C4-2B (cell line): ENCODE data around the gene PXN.

Experiments used
- H3K27ac ChIP-seq: fragments of 450-650 bp; 2 replicates; pipeline ENCODE4 v1.5.1; 2017
- ZFX ChIP-seq: fragments of 450-650 bp; IDR thresholded peaks from 2 replicates; pipeline ENCODE4 v1.6.1; 2017
- TF ChIP-seq, protein P1 (sequence below): fragments of 450-650 bp; conservative IDR thresholded peaks from 2 replicates; pipeline ENCODE4 v1.5.1; 2017; ENCODE audit warnings: mild to moderate bottlenecking

Gene PXN

DNA sequence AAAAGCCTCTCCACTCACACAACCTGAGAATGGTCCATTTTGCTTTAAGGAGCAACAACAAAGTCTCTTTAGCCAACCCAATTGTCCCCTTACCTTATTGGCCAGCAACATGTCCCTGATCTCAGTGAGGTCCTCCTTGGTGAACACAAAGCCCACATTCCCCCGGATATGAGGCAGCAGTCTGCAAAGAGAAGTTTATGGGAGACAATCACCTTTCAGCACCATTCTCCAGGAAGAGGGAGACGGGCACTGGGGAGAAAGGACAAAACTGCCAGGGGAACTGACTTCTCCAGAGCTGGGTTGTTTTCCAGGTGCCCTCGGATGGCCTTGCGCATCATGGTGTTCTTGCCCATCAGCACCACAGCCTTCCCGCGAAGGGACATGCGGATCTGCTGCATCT lies 66.5 kb downstream of the PXN start:
- peak overlapping the region; percentile 54 for H3K27ac ChIP-seq
- TF ChIP-seq, protein P1, sequence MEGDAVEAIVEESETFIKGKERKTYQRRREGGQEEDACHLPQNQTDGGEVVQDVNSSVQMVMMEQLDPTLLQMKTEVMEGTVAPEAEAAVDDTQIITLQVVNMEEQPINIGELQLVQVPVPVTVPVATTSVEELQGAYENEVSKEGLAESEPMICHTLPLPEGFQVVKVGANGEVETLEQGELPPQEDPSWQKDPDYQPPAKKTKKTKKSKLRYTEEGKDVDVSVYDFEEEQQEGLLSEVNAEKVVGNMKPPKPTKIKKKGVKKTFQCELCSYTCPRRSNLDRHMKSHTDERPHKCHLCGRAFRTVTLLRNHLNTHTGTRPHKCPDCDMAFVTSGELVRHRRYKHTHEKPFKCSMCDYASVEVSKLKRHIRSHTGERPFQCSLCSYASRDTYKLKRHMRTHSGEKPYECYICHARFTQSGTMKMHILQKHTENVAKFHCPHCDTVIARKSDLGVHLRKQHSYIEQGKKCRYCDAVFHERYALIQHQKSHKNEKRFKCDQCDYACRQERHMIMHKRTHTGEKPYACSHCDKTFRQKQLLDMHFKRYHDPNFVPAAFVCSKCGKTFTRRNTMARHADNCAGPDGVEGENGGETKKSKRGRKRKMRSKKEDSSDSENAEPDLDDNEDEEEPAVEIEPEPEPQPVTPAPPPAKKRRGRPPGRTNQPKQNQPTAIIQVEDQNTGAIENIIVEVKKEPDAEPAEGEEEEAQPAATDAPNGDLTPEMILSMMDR = no peak
- no peak for TF ChIP-seq ZFX

DNA sequence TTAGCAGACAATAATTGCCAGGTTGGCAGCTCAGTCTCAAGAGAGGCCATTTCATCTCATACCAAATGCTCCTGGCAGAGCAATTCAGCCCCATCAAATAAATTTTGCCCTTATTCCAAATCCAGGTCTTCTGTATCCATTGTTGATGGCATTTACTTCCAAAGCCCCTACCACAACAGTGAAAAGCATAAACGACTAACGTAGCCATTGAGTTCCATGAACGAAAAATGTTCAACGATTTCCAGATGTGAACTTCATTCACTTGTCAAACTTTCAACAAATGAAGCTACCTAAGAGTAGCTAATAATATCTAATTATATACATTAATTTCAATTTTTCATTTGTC lies 68.0 kb downstream of the PXN start:
- H3K27ac ChIP-seq = peak overlapping the region; percentile 12; the same call in 1 of the 2 replicates

DNA sequence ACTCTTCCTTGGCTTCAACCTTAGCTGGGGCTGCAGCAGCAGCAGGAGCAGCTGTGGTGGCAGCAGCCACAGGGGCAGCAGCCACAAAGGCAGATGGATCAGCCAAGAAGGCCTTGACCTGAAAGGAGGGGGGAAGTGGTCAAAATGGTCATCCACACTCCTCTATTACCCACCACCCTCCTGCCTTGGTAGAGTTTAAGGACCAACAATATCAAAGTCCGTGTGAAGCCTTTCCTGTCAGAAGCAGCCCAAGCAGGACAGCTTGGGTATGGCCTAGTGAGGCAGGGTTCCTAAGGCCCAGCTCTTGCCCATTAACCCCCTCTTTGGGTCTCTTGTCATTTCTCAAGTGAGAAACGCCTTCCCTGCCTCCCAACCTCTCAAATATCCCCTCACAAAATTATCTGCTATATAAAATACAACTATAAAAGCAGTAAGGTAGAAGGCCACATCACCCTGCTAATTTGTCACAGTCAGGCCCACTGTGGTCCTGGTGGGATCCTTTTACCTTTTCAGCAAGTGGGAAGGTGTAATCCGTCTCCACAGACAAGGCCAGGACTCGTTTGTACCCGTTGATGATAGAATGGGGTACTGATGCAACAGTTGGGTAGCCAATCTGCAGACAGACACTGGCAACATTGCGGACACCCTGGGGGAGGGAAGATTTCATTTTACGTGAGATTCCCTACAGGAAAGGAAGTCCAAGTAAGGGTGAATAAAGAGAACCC lies 68.6 kb downstream of the PXN start:
- H3K27ac ChIP-seq = peak overlapping the region; percentile 12; the same call in 1 of the 2 replicates

More for the DNA sequence above, 68.0 kb downstream of the PXN start:
- TF ChIP-seq, protein P1 = no peak
- no peak for TF ChIP-seq ZFX

DNA sequence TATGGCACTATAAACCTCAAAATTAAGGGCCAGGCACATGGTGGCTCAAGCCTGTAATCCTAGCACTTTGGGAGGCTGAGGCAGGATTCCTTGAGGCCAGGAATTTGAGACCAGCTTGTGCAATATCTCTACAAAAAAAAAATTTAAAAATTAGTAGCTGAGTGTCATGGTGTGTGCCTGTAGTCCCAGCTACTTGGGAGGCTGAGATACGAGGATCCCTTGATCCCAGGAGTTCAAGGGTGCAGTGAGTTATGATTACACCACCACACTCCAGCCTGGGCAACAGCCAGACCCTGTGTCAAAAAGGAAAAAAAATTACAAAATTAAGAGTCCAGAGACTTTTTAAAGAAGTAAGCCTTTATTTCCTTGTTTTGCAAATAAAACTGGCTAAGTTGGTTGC lies 69.2 kb downstream of the PXN start:
- TF ChIP-seq, protein P1 = no peak
- TF ChIP-seq ZFX = no peak
- peak overlapping the region; percentile 12; the same call in 1 of the 2 replicates for H3K27ac ChIP-seq

DNA sequence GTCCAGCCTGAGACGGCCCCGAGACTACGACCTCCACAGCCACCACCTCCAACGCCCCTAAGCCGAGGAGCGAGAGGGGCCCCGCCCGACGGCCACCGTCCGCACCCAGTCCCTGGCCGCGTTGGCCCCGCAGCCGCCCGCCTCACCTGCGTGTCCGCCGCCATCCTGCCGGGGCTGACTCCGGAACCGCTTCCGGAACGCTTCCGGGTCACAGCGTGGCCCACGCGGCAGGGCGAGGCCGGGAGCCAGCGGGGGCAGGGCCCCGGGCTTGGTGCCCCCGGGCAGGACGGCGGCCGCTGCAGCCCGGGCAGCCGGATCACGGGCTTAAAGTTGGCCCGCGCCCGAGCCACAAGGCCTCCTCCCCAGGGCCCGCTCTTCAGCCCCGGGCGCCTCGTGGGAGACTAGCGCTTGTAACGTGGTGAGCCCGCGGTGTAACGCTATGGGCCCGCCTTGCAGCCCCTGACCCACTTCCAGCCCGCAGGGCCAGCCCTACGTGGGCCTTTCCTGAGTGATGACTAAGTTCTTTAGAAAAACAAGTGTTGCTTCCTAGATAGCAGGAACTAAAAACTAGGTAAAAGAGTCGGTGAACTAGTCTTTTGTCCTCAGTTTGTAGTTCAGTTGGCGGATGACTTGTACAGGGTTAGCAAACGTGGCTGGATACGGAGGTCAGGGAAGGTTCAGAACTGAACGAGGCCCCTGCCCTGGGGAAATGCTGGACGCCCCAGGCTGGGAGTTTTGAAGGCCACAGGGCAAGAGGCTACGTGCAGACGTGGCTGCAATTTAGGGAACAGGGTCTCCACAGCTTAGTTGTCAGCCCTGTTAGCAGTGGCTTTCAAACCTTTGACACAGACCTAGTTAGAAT lies 70.8 kb downstream of the PXN start, which contains the start of gene GCN1:
GCN1 (minus strand) TSS at position 182 of the 862 bp plus-strand sequence; CDS start at position 164, 18 bp downstream.
- H3K27ac ChIP-seq = peak within 1 kb of the TSS; percentile 98
- peak; percentile 76 for TF ChIP-seq ZFX
- TF ChIP-seq, protein P1 = no peak

DNA sequence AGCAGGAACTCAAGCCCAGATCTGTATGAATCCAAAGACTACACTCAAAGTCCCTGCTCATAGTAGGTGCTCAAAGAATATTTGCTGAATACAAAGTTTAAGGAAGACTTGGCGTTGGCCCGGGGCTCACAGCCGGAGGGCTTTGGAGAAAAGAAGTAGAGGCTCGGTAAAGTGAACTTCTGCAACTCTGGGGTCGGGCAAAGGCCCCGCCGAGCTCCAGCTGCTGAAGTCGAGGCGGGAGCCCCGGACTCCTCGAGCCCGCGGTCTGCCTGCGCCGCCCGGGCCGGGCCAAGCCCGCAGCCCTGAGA lies 71.3 kb downstream of the PXN start:
- TF ChIP-seq ZFX = no peak
- TF ChIP-seq, protein P1 = no peak
- peak overlapping the region; percentile 98 for H3K27ac ChIP-seq

DNA sequence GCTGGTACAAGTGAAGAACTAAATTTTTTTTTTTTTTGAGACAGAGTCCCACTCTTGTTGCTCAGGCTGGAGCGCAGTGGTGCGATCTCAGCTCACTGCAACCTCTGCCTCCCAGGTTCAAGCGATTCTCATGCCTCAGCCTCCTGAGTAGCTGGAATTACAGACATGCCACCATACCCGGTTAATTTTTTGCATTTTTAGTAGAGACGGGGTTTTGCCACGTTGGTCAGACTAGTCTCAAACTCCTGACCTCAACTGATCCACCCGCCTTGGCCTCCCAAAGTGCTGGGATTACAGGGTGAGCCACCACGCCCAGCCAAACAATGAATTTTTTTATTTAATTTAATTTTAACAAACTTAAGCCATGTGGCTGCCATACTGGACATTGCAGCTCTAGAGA lies 72.2 kb downstream of the PXN start:
- H3K27ac ChIP-seq = peak overlapping the region; percentile 98; the same call in 1 of the 2 replicates

DNA sequence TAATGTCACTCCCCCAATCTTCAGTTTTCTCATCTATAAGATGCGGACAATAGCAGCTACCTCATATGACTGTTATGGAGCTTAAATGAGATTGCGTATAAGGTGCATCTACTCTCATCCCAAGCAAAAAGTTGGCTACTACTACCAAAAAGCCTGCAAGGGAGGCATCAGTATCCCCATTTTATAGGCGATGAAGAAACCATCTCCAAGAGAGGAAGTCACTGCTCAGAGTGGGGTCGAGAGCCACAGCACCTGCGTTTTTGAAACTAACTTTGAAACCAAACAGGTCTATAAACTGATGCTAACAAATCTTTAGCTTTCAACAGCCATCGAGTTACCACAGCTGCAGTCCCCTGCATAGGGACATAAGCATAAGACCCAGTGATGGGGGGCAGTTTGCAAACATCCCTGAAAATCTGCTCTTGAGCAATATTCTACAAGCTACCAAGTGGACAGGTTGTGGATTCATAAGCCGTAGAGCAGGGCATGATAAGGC lies 74.5 kb downstream of the PXN start:
- no peak overlapping the region for H3K27ac ChIP-seq
- TF ChIP-seq ZFX = no peak
